ENCODE measurements around the gene FAM43A. TPM values are rescaled to one million over a fixed set of nuclear protein-coding genes. Genes with fewer than 3 reads are reported as not detected.

Gene FAM43A
- total and polyA plus RNA-seq, 10 of the 15 experiments (the other 5 are each of a cell fraction or from before 2014, with no cell fraction given) = 0.27 to 5.0 (median 1.1) TPM

DNA sequence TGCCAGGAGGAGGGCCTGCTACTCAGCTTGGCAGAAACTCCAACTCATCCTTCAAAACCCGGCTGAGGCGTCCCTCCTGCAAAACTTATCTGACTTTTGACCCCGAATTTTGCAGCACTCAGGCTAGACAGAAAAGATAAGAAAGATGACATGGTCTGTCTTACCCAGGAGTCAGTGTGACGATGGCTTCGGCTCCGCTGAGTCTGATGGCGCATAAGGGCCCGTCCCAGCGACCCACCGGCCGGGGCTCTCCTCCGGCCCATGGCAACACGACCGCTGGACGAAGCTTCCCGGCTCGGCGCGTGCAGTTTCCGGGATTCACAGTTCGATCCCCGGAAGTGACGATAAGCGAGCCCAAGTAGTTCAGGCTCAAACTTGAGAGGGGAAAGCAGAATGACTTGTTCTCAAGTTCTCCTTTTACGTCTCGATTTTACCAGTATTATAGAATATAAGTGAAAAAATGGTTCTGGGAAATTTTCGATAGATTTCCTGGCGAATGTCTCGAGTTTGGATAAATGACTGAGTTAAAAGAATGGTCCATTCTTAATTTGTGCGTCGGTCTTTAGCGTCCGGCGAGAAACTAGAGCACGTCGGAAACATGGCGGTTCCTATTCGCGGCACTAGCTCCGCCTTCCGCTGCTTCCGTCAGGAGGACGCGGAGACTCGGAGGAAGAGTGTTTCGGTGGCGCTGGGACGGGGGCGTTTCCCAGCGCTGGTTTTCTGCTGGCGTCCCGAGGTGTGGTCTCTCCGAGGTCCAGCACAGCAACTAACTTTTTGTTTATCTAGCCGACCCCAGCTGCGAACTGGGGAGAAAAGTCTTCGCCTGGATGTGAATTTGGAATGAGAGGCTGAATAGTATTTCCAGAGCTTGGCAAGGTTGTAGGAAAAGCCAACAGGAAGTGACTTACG lies 13.5 kb upstream of the FAM43A start, which contains the start of gene LSG1 (continued):
- TF ChIP-seq SPI1 (IDR thresholded peaks at IDR 0.05; ENCODE audit: borderline replicate concordance, insufficient read depth, low read depth, low read length) (0 out of 2 replicates have a peak, but pooled peaks have one; percentile 14), SMC3 (IDR thresholded peaks at IDR 0.05; ENCODE audit: borderline replicate concordance, low read length) (no peak), GABPA (IDR thresholded peaks at IDR 0.05; ENCODE audit: low read depth) (peak; percentile 96), POLR2A (IDR thresholded peaks at IDR 0.05; ENCODE audit: low read depth, low read length) (peak; percentile 79), BCL11A (IDR thresholded peaks at IDR 0.05; ENCODE audit: low read depth, low read length) (no peak), ZNF622 (IDR thresholded peaks at IDR 0.05) (no peak), SP1 (IDR thresholded peaks at IDR 0.05; ENCODE audit: low read depth, low read length) (peak; percentile 90), SMAD1 (IDR thresholded peaks at IDR 0.05; ENCODE audit: low read depth, partially characterized antibody) (peak; percentile 67), TARDBP (IDR thresholded peaks at IDR 0.05; ENCODE audit: borderline replicate concordance) (peak; percentile 86), SRF (IDR thresholded peaks at IDR 0.05; ENCODE audit: low read depth in 2 of 2, low read length in 2 of 2) (peak in 1 of 2 experiments; percentile 78; a peak in 2 of 4 replicates), RELA (IDR thresholded peaks at IDR 0.05; ENCODE audit: borderline replicate concordance, partially characterized antibody) (peak; percentile 86), BACH1 (IDR thresholded peaks at IDR 0.05; ENCODE audit: borderline replicate concordance) (no peak), ASH2L (IDR thresholded peaks at IDR 0.05; ENCODE audit: borderline replicate concordance, low read depth) (no peak), FOXK2 (IDR thresholded peaks at IDR 0.05) (peak; percentile 97), ESRRA (IDR thresholded peaks at IDR 0.05; ENCODE audit: low read length) (peak; percentile 85), SMAD5 (IDR thresholded peaks at IDR 0.05; ENCODE audit: low read depth) (peak; percentile 24; the same call in 1 of the 2 replicates), CBX3 (IDR thresholded peaks at IDR 0.05; ENCODE audit: borderline replicate concordance, low read depth) (no peak)
- TF ChIP-seq, protein P1, sequence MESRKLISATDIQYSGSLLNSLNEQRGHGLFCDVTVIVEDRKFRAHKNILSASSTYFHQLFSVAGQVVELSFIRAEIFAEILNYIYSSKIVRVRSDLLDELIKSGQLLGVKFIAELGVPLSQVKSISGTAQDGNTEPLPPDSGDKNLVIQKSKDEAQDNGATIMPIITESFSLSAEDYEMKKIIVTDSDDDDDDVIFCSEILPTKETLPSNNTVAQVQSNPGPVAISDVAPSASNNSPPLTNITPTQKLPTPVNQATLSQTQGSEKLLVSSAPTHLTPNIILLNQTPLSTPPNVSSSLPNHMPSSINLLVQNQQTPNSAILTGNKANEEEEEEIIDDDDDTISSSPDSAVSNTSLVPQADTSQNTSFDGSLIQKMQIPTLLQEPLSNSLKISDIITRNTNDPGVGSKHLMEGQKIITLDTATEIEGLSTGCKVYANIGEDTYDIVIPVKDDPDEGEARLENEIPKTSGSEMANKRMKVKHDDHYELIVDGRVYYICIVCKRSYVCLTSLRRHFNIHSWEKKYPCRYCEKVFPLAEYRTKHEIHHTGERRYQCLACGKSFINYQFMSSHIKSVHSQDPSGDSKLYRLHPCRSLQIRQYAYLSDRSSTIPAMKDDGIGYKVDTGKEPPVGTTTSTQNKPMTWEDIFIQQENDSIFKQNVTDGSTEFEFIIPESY (IDR thresholded peaks at IDR 0.05) = no peak
- TF ChIP-seq, protein P2, sequence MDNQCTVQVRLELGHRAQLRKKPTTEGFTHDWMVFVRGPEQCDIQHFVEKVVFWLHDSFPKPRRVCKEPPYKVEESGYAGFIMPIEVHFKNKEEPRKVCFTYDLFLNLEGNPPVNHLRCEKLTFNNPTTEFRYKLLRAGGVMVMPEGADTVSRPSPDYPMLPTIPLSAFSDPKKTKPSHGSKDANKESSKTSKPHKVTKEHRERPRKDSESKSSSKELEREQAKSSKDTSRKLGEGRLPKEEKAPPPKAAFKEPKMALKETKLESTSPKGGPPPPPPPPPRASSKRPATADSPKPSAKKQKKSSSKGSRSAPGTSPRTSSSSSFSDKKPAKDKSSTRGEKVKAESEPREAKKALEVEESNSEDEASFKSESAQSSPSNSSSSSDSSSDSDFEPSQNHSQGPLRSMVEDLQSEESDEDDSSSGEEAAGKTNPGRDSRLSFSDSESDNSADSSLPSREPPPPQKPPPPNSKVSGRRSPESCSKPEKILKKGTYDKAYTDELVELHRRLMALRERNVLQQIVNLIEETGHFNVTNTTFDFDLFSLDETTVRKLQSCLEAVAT (IDR thresholded peaks at IDR 0.05) = peak; percentile 50; the same call in 1 of the 2 replicates
- TF ChIP-seq, protein P3, sequence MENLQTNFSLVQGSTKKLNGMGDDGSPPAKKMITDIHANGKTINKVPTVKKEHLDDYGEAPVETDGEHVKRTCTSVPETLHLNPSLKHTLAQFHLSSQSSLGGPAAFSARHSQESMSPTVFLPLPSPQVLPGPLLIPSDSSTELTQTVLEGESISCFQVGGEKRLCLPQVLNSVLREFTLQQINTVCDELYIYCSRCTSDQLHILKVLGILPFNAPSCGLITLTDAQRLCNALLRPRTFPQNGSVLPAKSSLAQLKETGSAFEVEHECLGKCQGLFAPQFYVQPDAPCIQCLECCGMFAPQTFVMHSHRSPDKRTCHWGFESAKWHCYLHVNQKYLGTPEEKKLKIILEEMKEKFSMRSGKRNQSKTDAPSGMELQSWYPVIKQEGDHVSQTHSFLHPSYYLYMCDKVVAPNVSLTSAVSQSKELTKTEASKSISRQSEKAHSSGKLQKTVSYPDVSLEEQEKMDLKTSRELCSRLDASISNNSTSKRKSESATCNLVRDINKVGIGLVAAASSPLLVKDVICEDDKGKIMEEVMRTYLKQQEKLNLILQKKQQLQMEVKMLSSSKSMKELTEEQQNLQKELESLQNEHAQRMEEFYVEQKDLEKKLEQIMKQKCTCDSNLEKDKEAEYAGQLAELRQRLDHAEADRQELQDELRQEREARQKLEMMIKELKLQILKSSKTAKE (IDR thresholded peaks at IDR 0.05; ENCODE audit: low read depth, poor library complexity, severe bottlenecking) = peak; percentile 98
- TF ChIP-seq, protein P4, sequence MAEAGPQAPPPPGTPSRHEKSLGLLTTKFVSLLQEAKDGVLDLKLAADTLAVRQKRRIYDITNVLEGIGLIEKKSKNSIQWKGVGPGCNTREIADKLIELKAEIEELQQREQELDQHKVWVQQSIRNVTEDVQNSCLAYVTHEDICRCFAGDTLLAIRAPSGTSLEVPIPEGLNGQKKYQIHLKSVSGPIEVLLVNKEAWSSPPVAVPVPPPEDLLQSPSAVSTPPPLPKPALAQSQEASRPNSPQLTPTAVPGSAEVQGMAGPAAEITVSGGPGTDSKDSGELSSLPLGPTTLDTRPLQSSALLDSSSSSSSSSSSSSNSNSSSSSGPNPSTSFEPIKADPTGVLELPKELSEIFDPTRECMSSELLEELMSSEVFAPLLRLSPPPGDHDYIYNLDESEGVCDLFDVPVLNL (IDR thresholded peaks at IDR 0.05; ENCODE audit: low read depth, low read length) = no peak

Data from GM12878 (cell line).